ENCODE results near the gene RXRA.

GRCh38 chr9:134284741-134285140, 41.5 kb upstream of the RXRA start:
- TF ChIP-seq L3MBTL2 (conservative IDR thresholded peaks at IDR 0.05) (no peak), FOXM1 (IDR thresholded peaks at IDR 0.05; ENCODE audit: borderline replicate concordance) (no peak), SP1 (IDR thresholded peaks at IDR 0.05) (no peak), FOXA1 (IDR thresholded peaks at IDR 0.05) (no peak), TARDBP (IDR thresholded peaks at IDR 0.05) (no peak), HDGF (IDR thresholded peaks at IDR 0.05; ENCODE audit: borderline replicate concordance) (no peak), FOXK2 (IDR thresholded peaks at IDR 0.05) (no peak), BHLHE40 (IDR thresholded peaks at IDR 0.05; ENCODE audit: borderline replicate concordance) (no peak), ZNF384 (IDR thresholded peaks at IDR 0.05) (no peak), NFRKB (IDR thresholded peaks at IDR 0.05) (no peak), CTBP1 (IDR thresholded peaks at IDR 0.05; ENCODE audit: borderline replicate concordance) (no peak), ARNT (IDR thresholded peaks at IDR 0.05) (no peak)
